ENCODE results near the gene LINC01488. TPM values are rescaled to one million over a fixed set of nuclear protein-coding genes. Genes with fewer than 3 reads are reported as not detected.

The LINC01488 gene
- total and polyA plus RNA-seq, 2 experiments from 2014 or later: not detected

DNA sequence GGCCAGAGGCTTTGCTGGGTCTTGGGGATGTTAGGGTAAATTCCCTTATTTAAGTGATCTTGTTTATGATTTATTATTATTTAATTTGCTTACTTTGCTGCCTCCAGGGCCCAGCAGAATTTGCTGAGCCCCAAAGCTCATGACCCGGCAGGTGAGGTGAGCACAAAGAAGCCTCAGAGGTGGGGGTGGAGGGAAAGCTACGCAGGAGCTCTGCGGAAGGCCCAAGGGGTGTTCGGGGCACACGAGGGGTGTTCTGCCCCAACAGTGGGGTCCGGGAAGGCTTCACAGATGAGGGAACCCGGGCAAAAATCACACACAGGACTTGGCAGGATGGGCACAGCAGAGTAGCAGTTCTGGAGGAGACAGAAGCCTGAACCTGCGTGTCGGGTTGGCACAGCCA lies 6.7 kb upstream of the LINC01488 start:
- Histone ChIP-seq H3K4me3 (no peak overlapping the region), H3K36me3 (ENCODE audit: low read depth) (no peaks in the 10 kb centered on the region), H3K79me2 (ENCODE audit: insufficient read depth) (no peaks in the 10 kb centered on the region), H3K4me2 (ENCODE audit: unreplicated experiment) (no peak overlapping the region), H3K27me3 (replicated peaks; ENCODE audit: insufficient read depth) (no peaks in the 10 kb centered on the region), H3F3A (ENCODE audit: insufficient read depth) (no peaks in the 10 kb centered on the region), H3K9ac (no peak overlapping the region), H3K27ac (no peak overlapping the region), H3K9me3 (ENCODE audit: low read depth) (no peaks in the 10 kb centered on the region), H3K9me2 (ENCODE audit: insufficient read depth) (no peaks in the 10 kb centered on the region), H4K20me1 (ENCODE audit: insufficient read depth) (no peaks in the 10 kb centered on the region), H3K4me1 (ENCODE audit: insufficient read depth) (peaks cover 2% of the 10 kb centered on the region), H2AFZ (no peak overlapping the region)
- TF ChIP-seq EZH2phosphoT487 (IDR thresholded peaks at IDR 0.05; ENCODE audit: insufficient read depth, low read depth) (no peak), EZH2 (IDR thresholded peaks at IDR 0.05; ENCODE audit: insufficient read depth, poor library complexity, severe bottlenecking) (no peak)
- no peak for DNase-seq
- in situ Hi-C loops (cut with MboI): no loop called here
- 85 to 86% methylated on average over 9 of the region's 9 CpGs for WGBS, 2 experiments (ENCODE audit: low coverage in 1 of 2, low lambda C conversion rate in 2 of 2, missing lambda C conversion rate in 2 of 2)

DNA sequence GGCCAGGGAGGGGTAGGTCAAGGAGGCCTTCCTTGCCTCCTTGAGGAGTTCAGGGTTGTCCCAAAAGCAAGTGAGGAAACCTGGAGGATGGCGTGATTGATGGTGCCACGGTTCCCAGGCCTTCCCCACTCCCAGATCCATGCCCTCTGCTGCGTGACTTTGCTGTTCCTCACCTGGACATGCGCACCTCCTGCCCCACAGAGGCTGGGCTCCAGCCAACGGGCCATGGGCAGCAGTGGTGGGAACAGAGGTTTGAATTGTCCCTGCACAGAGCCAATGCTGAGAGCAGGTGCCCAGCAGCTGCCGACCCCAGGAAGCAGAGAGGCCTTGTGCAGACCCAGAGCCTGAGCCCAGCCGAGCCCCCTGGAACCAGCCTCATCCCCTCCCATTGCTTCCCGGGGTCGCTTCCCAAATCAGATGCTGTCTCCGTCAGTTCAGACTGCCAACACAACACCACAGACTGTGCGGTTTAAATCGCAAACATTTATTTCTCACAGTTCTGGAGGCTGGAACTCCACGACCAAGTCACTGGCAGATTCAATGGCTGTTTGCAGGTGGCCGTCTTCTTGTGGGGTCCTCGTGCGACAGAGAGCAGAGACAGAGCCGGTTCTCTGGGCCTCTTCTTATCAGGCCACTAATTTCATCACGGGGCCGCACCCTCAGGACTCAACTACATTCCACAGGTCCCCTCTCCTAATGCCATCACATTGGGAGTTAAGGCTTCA lies 6.2 kb upstream of the LINC01488 start:
- in situ Hi-C loops (cut with MboI): no loop called here
- Histone ChIP-seq H3K9me2 (ENCODE audit: insufficient read depth) (no peaks in the 10 kb centered on the region), H3K36me3 (ENCODE audit: low read depth) (no peaks in the 10 kb centered on the region), H3K27ac (no peak overlapping the region), H3F3A (ENCODE audit: insufficient read depth) (no peaks in the 10 kb centered on the region), H3K4me1 (ENCODE audit: insufficient read depth) (peaks cover 7% of the 10 kb centered on the region), H3K27me3 (replicated peaks; ENCODE audit: insufficient read depth) (no peaks in the 10 kb centered on the region), H3K79me2 (ENCODE audit: insufficient read depth) (no peaks in the 10 kb centered on the region), H3K4me3 (no peak overlapping the region), H4K20me1 (ENCODE audit: insufficient read depth) (no peaks in the 10 kb centered on the region), H2AFZ (no peak overlapping the region), H3K9me3 (ENCODE audit: low read depth) (no peaks in the 10 kb centered on the region), H3K9ac (no peak overlapping the region), H3K4me2 (ENCODE audit: unreplicated experiment) (no peak overlapping the region)
- DNase-seq: no peak
- 83 to 89% methylated on average over 19 of the region's 19 CpGs for WGBS, 2 experiments (ENCODE audit: low coverage in 1 of 2, low lambda C conversion rate in 2 of 2, missing lambda C conversion rate in 2 of 2)
- TF ChIP-seq EZH2phosphoT487 (IDR thresholded peaks at IDR 0.05; ENCODE audit: insufficient read depth, low read depth) (no peak), EZH2 (IDR thresholded peaks at IDR 0.05; ENCODE audit: insufficient read depth, poor library complexity, severe bottlenecking) (no peak)

DNA sequence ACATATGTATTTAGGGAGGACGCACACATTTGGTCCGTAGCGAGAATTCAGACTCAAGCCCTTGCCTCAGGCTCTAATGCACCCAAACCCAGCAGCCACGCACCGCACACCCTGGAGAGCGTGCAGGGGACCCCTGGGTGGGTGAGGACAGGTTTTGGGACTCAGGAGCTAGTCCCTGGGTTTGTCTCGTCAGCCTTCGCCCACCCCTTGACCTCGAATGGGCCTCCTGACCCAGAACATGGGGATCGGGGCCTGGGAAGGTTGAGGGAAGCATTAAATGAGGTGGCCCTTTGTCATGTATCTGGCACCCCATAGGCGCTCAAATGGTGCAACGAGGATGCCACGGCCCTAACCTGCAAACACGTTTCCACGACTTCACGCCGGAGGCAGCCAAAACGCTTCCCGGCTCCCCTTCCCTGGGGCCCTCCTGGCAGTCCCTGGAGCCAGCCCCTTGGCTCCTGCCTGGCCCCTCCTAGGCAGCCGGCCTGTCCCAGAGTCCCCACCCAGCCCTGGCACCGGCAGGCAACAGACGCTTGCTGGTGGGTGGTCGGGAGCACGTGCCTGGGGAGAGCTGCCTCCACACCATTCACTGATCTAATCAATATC lies 5.5 kb upstream of the LINC01488 start:
- 62 to 70% methylated on average over 20 to 24 of the region's 24 CpGs for WGBS, 2 experiments (ENCODE audit: low coverage in 1 of 2, low lambda C conversion rate in 2 of 2, missing lambda C conversion rate in 2 of 2)
- TF ChIP-seq EZH2 (IDR thresholded peaks at IDR 0.05; ENCODE audit: insufficient read depth, poor library complexity, severe bottlenecking): no peak
- H3K27ac ChIP-seq: no peak overlapping the region

DNA sequence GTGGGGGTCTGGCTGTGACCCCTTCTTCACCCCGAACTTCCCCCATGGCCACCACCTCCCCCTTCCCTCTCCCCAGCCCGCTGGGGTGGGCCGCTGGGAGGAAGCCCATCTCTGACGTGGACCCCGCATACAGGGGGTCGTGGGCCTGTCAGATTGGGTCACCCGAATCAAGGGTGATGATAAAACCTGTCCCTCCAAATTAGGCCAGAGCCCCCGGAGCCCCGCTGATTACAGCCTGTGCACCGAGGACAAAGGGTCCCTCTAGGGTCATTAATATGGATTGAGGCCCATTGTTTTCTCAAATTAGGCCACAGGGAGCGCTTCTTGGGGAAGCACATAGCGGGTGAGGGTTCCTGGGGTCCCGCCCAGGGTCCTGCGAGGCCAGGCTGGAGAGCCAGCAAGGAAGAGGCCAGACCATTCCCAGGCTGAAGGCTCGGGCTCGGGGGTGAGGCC lies 4.9 kb upstream of the LINC01488 start:
- no peaks in the 10 kb centered on the region for H3K27me3 ChIP-seq (replicated peaks; ENCODE audit: insufficient read depth)
- no peaks in the 10 kb centered on the region for H3K9me3 ChIP-seq (ENCODE audit: low read depth)
- H3F3A ChIP-seq (ENCODE audit: insufficient read depth): no peaks in the 10 kb centered on the region
- no peaks in the 10 kb centered on the region for H4K20me1 ChIP-seq (ENCODE audit: insufficient read depth)
- H3K4me1 ChIP-seq (ENCODE audit: insufficient read depth): peaks cover 11% of the 10 kb centered on the region
- H3K9ac ChIP-seq: no peak overlapping the region
- no peak overlapping the region for H3K4me3 ChIP-seq
- no peak for TF ChIP-seq EZH2phosphoT487 (IDR thresholded peaks at IDR 0.05; ENCODE audit: insufficient read depth, low read depth)
- no peak for TF ChIP-seq EZH2 (IDR thresholded peaks at IDR 0.05; ENCODE audit: insufficient read depth, poor library complexity, severe bottlenecking)
- H3K36me3 ChIP-seq (ENCODE audit: low read depth): no peaks in the 10 kb centered on the region
- no peak overlapping the region for H3K27ac ChIP-seq
- DNase-seq: no peak
- H3K79me2 ChIP-seq (ENCODE audit: insufficient read depth): no peaks in the 10 kb centered on the region
- no peaks in the 10 kb centered on the region for H3K9me2 ChIP-seq (ENCODE audit: insufficient read depth)
- WGBS, 2 experiments (ENCODE audit: low coverage in 1 of 2, low lambda C conversion rate in 2 of 2, missing lambda C conversion rate in 2 of 2): 82 to 91% methylated on average over 11 to 16 of the region's 16 CpGs
- no peak overlapping the region for H3K4me2 ChIP-seq (ENCODE audit: unreplicated experiment)
- no peak overlapping the region for H2AFZ ChIP-seq
- in situ Hi-C loops (cut with MboI): no loop called here

More for the DNA sequence above, 5.5 kb upstream of the LINC01488 start:
- Histone ChIP-seq H3K4me1 (ENCODE audit: insufficient read depth) (peaks cover 11% of the 10 kb centered on the region), H3F3A (ENCODE audit: insufficient read depth) (no peaks in the 10 kb centered on the region), H3K9me3 (ENCODE audit: low read depth) (no peaks in the 10 kb centered on the region), H3K9me2 (ENCODE audit: insufficient read depth) (no peaks in the 10 kb centered on the region), H4K20me1 (ENCODE audit: insufficient read depth) (no peaks in the 10 kb centered on the region), H3K79me2 (ENCODE audit: insufficient read depth) (no peaks in the 10 kb centered on the region), H2AFZ (no peak overlapping the region), H3K4me2 (ENCODE audit: unreplicated experiment) (no peak overlapping the region), H3K36me3 (ENCODE audit: low read depth) (no peaks in the 10 kb centered on the region), H3K27me3 (replicated peaks; ENCODE audit: insufficient read depth) (no peaks in the 10 kb centered on the region), H3K4me3 (no peak overlapping the region), H3K9ac (no peak overlapping the region)
- DNase-seq: no peak
- in situ Hi-C loops (cut with MboI): no loop called here

Measured in GM23248 (cell line).